MCF 10A (cell line): ENCODE results near the gene TEAD2. TPM values are rescaled to one million over a fixed set of nuclear protein-coding genes. Genes with fewer than 3 reads are reported as not detected.

Source experiments
- BruUV-seq: library from RNA; stranded (reverse); fragments of 400-500 nt; replicated peaks from 2 replicates; lab custom pipeline; 2021; lab: Mats Ljungman, UMichigan
- CTCF ChIA-PET: fragments of 300-600 bp; sonication (Branson Sonifier 250); formaldehyde crosslinking; extraction: SDS; loops from one replicate; lab custom pipeline; 2021; ENCODE audit warnings: antibody characterized with exemption, inconsistent platforms; lab: Yijun Ruan, JAX
- POLR2A ChIA-PET: fragments of 300-600, 350-650 bp; sonication (Branson Sonifier 250); formaldehyde crosslinking; extraction: SDS; loops from one replicate; lab custom pipeline; 2020; ENCODE audit warnings: antibody characterized with exemption, inconsistent platforms; lab: Yijun Ruan, JAX
- DNase-seq: peaks from one replicate; pipeline ENCODE4 v3.0.0-alpha.2; 2018; ENCODE audit not compliant: unreplicated experiment
- H3K27ac Mint-ChIP-seq: one replicate; pipeline ENCODE4 v1.8.0; 2022; ENCODE audit warnings: mild to moderate bottlenecking, low read depth, mixed read lengths; ENCODE audit not compliant: unreplicated experiment
- H3K27me3 Mint-ChIP-seq: one replicate; pipeline ENCODE4 v1.8.0; 2022; ENCODE audit warnings: mixed read lengths; ENCODE audit not compliant: insufficient read depth, unreplicated experiment
- H3K36me3 Mint-ChIP-seq: one replicate; pipeline ENCODE4 v1.8.0; 2022; ENCODE audit warnings: mild to moderate bottlenecking, moderate library complexity, mixed read lengths; ENCODE audit not compliant: insufficient read depth, unreplicated experiment
- H3K4me1 Mint-ChIP-seq: one replicate; pipeline ENCODE4 v1.8.0; 2022; ENCODE audit warnings: mixed read lengths; ENCODE audit not compliant: insufficient read depth, unreplicated experiment
- H3K4me3 Mint-ChIP-seq: one replicate; pipeline ENCODE4 v1.8.0; 2022; ENCODE audit warnings: mild to moderate bottlenecking, moderate library complexity, mixed read lengths; ENCODE audit not compliant: unreplicated experiment
- H3K9me3 Mint-ChIP-seq: one replicate; pipeline ENCODE4 v1.8.0; 2022; ENCODE audit warnings: mixed read lengths; ENCODE audit not compliant: unreplicated experiment
- intact Hi-C: fragments of 100-400 bp; cut with micrococcal nuclease; formaldehyde crosslinking; loops from 2 replicates; pipeline ENCODE4 v1.14.1; 2022
- total RNA-seq: library from RNA; stranded (reverse); gene quantifications from 2 replicates; pipeline ENCODE4 v1.2.3, GENCODE V29; 2022
- TF ChIP-seq, protein P1 (sequence below): fragments of 200-600 bp; IDR thresholded peaks from one replicate; pipeline ENCODE4 v1.8.0; 2022; ENCODE audit warnings: antibody characterized with exemption, mild to moderate bottlenecking; ENCODE audit not compliant: unreplicated experiment

Gene TEAD2
- total RNA-seq, 1 experiment from 2014 or later: 3.5 TPM

DNA sequence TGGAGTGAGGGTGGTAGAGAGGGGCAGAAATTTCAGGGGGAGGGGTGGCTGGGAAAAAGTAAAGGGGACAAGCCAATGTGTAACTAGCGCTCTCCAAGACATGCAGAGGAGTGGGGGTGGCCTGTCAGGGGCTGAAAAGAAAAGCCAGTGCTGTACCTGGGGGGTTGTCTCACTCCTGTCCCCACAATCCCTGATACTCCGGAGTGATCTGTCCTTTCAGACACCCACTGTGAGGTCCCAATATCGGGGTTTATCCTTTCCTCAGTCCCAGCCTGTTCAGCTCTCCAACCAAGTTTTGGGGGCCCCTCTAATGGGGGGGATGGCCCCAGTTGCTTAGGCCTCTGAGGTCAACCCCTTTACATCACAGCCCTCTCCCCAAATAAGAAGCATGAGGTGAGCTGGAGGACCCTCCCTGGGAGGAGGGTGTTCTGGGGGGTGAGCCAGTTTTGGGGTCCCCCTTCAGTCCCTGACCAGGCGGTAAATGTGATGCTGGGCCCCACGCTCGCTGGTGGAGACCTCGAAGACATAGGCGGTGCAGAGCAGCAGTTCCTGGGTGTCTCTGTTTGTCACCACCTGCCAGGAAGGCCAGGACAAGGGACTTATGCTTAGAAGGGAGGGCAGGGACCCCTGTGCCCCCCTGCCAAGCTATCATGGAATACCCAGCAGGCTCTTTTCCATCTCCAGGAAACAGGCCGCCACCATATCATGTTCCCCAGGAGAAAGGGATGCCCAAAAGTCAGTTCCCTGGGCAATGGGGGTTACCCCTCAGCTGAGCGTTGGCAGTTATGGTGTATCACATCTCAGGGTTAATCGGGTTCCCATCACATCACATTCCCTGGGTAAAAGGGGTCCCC, 21.1 kb downstream of the TEAD2 start:
- ChIA-PET POLR2A (no interaction called here), CTCF (interaction anchor here (0.6 kb wide), 1 partner anchor 19 kb away, joined by 3 read pairs; no protein-coding TSS in a partner anchor)
- TF ChIP-seq, protein P1, sequence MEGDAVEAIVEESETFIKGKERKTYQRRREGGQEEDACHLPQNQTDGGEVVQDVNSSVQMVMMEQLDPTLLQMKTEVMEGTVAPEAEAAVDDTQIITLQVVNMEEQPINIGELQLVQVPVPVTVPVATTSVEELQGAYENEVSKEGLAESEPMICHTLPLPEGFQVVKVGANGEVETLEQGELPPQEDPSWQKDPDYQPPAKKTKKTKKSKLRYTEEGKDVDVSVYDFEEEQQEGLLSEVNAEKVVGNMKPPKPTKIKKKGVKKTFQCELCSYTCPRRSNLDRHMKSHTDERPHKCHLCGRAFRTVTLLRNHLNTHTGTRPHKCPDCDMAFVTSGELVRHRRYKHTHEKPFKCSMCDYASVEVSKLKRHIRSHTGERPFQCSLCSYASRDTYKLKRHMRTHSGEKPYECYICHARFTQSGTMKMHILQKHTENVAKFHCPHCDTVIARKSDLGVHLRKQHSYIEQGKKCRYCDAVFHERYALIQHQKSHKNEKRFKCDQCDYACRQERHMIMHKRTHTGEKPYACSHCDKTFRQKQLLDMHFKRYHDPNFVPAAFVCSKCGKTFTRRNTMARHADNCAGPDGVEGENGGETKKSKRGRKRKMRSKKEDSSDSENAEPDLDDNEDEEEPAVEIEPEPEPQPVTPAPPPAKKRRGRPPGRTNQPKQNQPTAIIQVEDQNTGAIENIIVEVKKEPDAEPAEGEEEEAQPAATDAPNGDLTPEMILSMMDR: no peak
- no TSS peak for BruUV-seq
- Mint-ChIP-seq H3K27me3 (no peaks in the 10 kb centered on the region), H3K4me1 (peaks cover 6% of the 10 kb centered on the region), H3K4me3 (no peak overlapping the region), H3K36me3 (no peaks in the 10 kb centered on the region), H3K9me3 (no peaks in the 10 kb centered on the region), H3K27ac (no peak overlapping the region)
- intact Hi-C loops: no loop called here
- no peak for DNase-seq

DNA sequence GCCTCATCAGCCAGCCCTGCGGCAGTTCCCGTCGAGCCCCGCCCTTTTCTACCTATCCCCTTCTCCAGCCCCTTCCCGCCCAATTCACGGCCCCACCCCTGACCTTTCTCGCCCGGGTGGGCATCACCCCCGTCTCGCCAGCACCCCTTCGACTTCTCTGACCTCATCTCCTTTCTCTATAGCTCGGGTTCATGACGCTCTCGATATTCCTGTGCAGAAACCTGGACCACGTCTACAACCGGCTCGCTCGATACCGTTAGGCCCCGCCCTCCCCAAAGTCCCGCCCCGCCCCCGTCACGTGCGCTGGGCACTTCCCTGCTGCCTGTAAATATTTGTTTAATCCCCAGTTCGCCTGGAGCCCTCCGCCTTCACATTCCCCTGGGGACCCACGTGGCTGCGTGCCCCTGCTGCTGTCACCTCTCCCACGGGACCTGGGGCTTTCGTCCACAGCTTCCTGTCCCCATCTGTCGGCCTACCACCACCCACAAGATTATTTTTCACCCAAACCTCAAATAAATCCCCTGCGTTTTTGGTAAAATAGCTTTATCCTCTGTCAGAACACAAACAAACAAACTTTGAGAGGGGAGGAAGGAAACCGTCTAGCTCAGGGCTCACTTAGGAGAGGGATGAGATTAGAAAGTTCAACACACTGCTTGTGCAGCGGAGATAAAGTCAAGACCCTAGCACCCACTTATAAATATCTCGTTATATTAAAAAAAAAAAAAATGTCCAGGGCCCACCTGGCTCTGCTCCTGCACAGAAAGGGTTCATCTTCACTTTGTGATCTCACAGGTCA, 21.9 kb downstream of the TEAD2 start:
- Mint-ChIP-seq H3K27ac (no peak overlapping the region), H3K27me3 (no peaks in the 10 kb centered on the region), H3K4me1 (peaks cover 6% of the 10 kb centered on the region), H3K9me3 (no peaks in the 10 kb centered on the region), H3K4me3 (no peak overlapping the region), H3K36me3 (no peaks in the 10 kb centered on the region)
- TF ChIP-seq, protein P1: no peak
- intact Hi-C loops: no loop called here
- ChIA-PET POLR2A (interaction anchor here (0.6 kb wide), 1 partner anchor 15 kb away, joined by 3 read pairs; no protein-coding TSS in a partner anchor), CTCF (interaction anchor here (0.6 to 0.8 kb wide), 2 partner anchors 18 to 114 kb away, joined by 3 to 4 read pairs; no protein-coding TSS in a partner anchor)
- DNase-seq: no peak
- no TSS peak for BruUV-seq

DNA sequence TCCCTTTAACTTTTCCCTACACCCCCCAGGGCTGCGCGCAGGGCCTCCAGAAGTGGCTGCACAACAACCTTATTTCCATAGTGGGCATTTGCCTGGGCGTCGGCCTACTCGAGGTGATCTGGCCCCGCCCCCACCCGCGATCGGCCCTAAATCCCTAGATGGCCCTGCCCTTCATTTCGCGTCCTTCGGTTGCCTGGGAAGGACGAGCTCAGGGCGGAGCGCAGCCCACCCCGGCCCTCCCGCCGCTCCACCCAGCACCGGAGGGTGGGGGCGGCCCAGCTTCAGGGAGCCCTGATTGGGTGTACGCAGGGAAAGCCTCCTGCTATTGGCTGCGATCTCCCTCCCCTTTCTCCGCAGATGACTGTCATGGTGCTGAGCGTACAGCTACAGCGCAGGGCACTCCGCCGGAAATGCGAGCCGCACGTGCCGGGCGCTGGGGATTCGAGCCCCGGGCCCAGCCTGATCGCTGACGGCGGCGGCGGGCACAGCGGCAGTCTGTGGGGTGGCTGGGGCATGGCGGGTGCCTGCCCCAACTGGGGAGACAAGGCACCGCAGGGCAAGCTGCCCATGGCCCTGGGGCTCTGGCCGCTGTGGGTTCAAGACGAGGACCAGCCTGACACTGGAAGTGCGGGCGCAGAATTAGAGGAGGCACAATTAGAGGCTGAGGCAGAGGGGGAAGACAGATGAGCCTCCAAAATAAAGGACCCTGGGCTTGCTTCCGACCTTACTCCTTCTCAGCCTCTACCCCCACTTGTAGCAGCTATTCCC, 22.7 kb downstream of the TEAD2 start:
- no peaks in the 10 kb centered on the region for H3K27me3 Mint-ChIP-seq
- H3K4me1 Mint-ChIP-seq: peaks cover 6% of the 10 kb centered on the region
- ChIA-PET POLR2A (no interaction called here), CTCF (interaction anchor here (0.8 kb wide), 1 partner anchor 113 kb away, joined by 4 read pairs; no protein-coding TSS in a partner anchor)
- no peak overlapping the region for H3K27ac Mint-ChIP-seq
- no peaks in the 10 kb centered on the region for H3K9me3 Mint-ChIP-seq
- H3K4me3 Mint-ChIP-seq: no peak overlapping the region
- no peak for DNase-seq
- intact Hi-C loops: no loop called here
- TF ChIP-seq, protein P1: no peak
- no TSS peak for BruUV-seq
- H3K36me3 Mint-ChIP-seq: no peaks in the 10 kb centered on the region
